Measurements from ENCODE around the gene FUT3.

Gene FUT3

DNA sequence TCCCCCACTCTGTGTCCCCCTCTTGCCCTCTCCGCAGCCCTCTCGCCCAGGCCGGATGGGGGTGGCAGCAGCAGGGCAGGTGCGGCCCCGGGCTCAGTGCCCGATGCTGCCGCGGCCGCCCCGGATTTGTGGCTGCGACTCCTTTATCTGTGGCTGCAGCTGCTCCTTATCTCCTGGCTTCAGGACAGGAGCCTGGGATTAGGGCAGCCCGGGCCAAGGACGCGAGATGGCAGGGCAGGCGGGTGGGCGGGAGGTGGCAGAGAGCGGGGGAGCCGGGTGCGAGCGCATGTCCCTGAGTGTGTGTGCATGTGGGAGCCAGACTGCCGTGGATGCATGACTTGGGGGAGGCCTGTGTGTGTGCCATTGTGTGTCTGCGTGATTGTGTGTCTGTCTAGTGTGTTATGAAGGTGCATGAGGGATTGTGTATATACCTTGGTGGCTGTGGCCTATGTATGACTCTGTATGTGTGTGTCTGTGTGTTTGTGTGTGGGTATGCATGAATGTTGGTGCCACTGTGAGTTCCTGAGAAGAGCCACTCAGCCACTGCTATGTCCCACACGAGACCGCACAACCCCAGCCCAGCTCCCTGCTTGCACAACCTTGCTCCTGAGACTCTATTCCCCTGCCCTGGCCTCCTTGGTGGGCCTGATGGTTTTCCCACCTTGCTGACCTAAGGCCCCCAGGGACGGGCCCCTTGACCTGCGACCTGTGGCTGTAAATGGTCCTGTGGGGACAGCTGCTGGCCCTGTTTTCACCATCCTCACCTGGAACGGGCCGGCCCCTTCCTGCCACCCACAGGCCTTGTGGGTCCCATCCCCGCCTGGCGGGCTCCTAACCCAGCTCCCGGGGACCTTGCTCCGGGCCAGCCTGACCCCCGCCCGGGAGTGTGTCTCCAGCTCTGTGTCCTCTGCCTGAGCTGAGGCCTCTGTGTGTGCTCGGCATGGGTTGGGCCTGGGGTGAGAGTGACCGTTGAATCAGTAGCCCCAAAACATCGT, 51.7 kb downstream of the FUT3 start:
- TF ChIP-seq, protein P1, sequence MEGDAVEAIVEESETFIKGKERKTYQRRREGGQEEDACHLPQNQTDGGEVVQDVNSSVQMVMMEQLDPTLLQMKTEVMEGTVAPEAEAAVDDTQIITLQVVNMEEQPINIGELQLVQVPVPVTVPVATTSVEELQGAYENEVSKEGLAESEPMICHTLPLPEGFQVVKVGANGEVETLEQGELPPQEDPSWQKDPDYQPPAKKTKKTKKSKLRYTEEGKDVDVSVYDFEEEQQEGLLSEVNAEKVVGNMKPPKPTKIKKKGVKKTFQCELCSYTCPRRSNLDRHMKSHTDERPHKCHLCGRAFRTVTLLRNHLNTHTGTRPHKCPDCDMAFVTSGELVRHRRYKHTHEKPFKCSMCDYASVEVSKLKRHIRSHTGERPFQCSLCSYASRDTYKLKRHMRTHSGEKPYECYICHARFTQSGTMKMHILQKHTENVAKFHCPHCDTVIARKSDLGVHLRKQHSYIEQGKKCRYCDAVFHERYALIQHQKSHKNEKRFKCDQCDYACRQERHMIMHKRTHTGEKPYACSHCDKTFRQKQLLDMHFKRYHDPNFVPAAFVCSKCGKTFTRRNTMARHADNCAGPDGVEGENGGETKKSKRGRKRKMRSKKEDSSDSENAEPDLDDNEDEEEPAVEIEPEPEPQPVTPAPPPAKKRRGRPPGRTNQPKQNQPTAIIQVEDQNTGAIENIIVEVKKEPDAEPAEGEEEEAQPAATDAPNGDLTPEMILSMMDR (IDR thresholded peaks at IDR 0.05; ENCODE audit: low read depth, low read length), result no peak
- no peak overlapping the region for H3K4me3 ChIP-seq (ENCODE audit: low read depth, low read length)
- no peak for DNase-seq (ENCODE audit: low read depth, low spot score)
- in situ Hi-C loops (cut with HindIII; ENCODE audit: low sequenced_read_pairs), result no loop called here

DNA sequence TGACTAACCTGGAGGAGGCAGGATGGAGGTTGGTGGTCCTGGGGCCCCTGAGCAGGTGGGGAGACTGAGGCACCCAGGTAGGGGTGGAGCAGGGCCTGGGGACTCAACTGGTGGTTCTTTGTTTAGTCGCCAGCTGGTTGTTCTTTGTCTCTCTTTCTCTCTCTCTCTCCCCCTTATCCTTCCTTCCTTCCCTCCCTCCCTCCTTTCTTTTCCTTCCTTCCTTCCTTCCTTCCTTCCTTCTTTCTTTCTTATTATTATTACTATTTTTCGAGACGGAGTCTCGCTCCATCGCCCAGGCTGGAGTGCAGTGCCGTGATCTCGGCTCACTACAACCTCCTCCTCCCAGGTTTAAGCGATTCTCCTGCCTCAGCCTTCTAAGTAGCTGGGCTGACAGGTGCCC, 53.0 kb downstream of the FUT3 start:
- TF ChIP-seq, protein P1 (IDR thresholded peaks at IDR 0.05; ENCODE audit: low read depth, low read length), result no peak
- H3K4me3 ChIP-seq (ENCODE audit: low read depth, low read length), result no peak overlapping the region
- DNase-seq (ENCODE audit: low read depth, low spot score), result no peak
- in situ Hi-C loops (cut with HindIII; ENCODE audit: low sequenced_read_pairs), result no loop called here

DNA sequence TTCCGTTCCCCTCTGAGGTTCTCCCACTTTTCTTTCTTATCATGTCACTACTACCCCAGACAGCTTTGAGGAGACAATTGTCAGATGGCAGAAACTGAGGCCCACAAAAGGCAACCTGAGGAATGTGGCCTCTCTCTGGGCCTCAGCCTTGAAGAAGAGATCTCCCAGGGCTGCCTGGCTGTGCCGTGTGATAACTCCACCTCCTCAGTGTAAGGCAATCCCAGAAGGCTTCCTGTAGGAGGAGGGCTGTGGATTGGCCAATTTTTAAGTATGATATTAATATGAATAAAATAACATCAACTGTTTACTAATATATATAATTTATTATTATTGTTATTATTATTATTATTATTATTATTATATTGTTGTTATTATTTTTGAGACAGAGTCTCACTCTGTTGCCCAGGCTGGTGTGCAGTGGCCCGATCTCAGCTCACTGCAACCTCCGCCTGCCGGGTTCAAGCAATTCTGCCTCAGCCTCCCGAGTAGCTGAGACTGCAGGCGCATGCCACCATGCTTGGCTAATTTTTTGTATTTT, 55.8 kb downstream of the FUT3 start:
- TF ChIP-seq, protein P1 (IDR thresholded peaks at IDR 0.05; ENCODE audit: low read depth, low read length), result no peak
- no peak overlapping the region for H3K4me3 ChIP-seq (ENCODE audit: low read depth, low read length)
- DNase-seq (ENCODE audit: low read depth, low spot score), result no peak
- in situ Hi-C loops (cut with HindIII; ENCODE audit: low sequenced_read_pairs), result no loop called here

DNA sequence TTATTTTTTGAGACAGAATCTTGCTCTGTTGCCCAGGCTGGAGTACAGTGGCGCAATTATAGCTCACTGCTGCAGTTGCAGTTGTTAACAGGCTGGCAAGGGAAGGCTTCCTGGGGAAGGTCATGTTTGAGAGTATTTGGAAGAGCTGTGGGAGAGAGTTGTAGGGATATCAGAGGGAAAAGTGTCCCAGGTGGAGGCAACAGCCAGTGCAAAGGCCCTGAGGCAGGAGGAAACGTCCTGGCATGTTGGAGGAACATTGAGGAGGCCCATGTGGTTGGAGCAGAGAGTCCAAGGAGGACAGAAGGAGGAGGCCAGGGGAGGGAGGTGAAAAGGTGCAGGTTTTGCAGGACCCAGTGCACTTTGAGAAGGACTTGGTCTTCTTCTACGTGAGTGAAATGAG, 58.1 kb downstream of the FUT3 start:
- in situ Hi-C loops (cut with HindIII; ENCODE audit: low sequenced_read_pairs), result no loop called here
- H3K4me3 ChIP-seq (ENCODE audit: low read depth, low read length), result no peak overlapping the region
- TF ChIP-seq, protein P1 (IDR thresholded peaks at IDR 0.05; ENCODE audit: low read depth, low read length), result no peak
- DNase-seq (ENCODE audit: low read depth, low spot score), result no peak

All from astrocyte of the spinal cord (primary cell).